Ishikawa (cell line): ENCODE measurements around the gene DACT2.

ENCODE experiments used
- CEBPB ChIP-seq: IDR thresholded peaks from 2 replicates; pipeline ENCODE4 v1.6.1; 2012
- CREB1 ChIP-seq: IDR thresholded peaks from 2 replicates; pipeline ENCODE4 v1.6.1; 2012; ENCODE audit warnings: low read depth
- EGR1 ChIP-seq: IDR thresholded peaks from 2 replicates; pipeline ENCODE4 v1.6.1; 2012
- EP300 ChIP-seq: IDR thresholded peaks from 2 replicates; pipeline ENCODE4 v1.6.1; 2012; ENCODE audit warnings: borderline replicate concordance
- FOXM1 ChIP-seq: IDR thresholded peaks from 2 replicates; pipeline ENCODE4 v1.6.1; 2012; ENCODE audit warnings: low read depth, borderline replicate concordance
- MAX ChIP-seq: IDR thresholded peaks from 2 replicates; pipeline ENCODE4 v1.6.1; 2012
- NFIC ChIP-seq: IDR thresholded peaks from 2 replicates; pipeline ENCODE4 v1.6.1; 2012
- RAD21 ChIP-seq: IDR thresholded peaks from 2 replicates; pipeline ENCODE4 v1.6.1; 2012; ENCODE audit warnings: low read depth
- REST ChIP-seq: IDR thresholded peaks from 2 replicates; pipeline ENCODE4 v1.6.1; 2012; ENCODE audit warnings: low read depth, mild to moderate bottlenecking
- TAF1 ChIP-seq: IDR thresholded peaks from 2 replicates; pipeline ENCODE4 v1.6.1; 2012; ENCODE audit warnings: low read depth, mild to moderate bottlenecking
- TCF12 ChIP-seq: IDR thresholded peaks from 2 replicates; pipeline ENCODE4 v1.6.1; 2012; ENCODE audit warnings: low read depth
- TEAD4 ChIP-seq: IDR thresholded peaks from 2 replicates; pipeline ENCODE4 v1.6.1; 2012
- USF1 ChIP-seq: IDR thresholded peaks from 2 replicates; pipeline ENCODE4 v1.6.1; 2012
- YY1 ChIP-seq: IDR thresholded peaks from 2 replicates; pipeline ENCODE4 v1.6.1; 2012; ENCODE audit warnings: low read depth
- ZBTB7A ChIP-seq: IDR thresholded peaks from 2 replicates; pipeline ENCODE4 v1.6.1; 2012; ENCODE audit warnings: low read depth

Gene DACT2

GRCh38 chr6:168347615-168348014, 28.0 kb upstream of the DACT2 start:
- TF ChIP-seq FOXM1 (no peak), TEAD4 (no peak), TCF12 (no peak), RAD21 (no peak), EP300 (no peak), CEBPB (no peak), MAX (no peak), USF1 (no peak), TAF1 (no peak), ZBTB7A (no peak), NFIC (no peak), CREB1 (no peak), EGR1 (no peak), REST (no peak), YY1 (no peak)

GRCh38 chr6:168347053-168347452, 27.5 kb upstream of the DACT2 start:
- TF ChIP-seq EP300 (no peak), YY1 (no peak), TEAD4 (no peak), RAD21 (no peak), TCF12 (no peak), FOXM1 (no peak), CREB1 (no peak), TAF1 (no peak)

- TF ChIP-seq YY1 (no peak), ZBTB7A (no peak), REST (no peak), TAF1 (no peak), FOXM1 (no peak), TEAD4 (no peak), TCF12 (no peak), EGR1 (no peak), USF1 (no peak), NFIC (no peak), CREB1 (no peak), MAX (no peak)
Measured at GRCh38 chr6:168345896-168346754, 26.5 kb upstream of the DACT2 start.

GRCh38 chr6:168345266-168345665, 25.7 kb upstream of the DACT2 start:
- TF ChIP-seq TAF1, result no peak
- TF ChIP-seq ZBTB7A, result no peak
- TF ChIP-seq USF1, result no peak
- TF ChIP-seq NFIC, result no peak
- no peak for TF ChIP-seq MAX
- no peak for TF ChIP-seq CREB1
- TF ChIP-seq REST, result no peak
- TF ChIP-seq FOXM1, result no peak
- TF ChIP-seq RAD21, result no peak
- TF ChIP-seq TCF12, result no peak
- no peak for TF ChIP-seq YY1
- TF ChIP-seq CEBPB, result no peak
- no peak for TF ChIP-seq TEAD4
- TF ChIP-seq EP300, result no peak
- TF ChIP-seq EGR1, result no peak
